Erythroblast (primary cell): ENCODE data around the gene EPS8.

ENCODE experiments used
- DNase-seq, 2 experiments: peaks; one replicate each; lab custom pipeline; 2025; lab: John Stamatoyannopoulos, UW
- GATA1 ChIP-seq: IDR thresholded peaks from 2 replicates; pipeline ENCODE4 v1.6.1; 2011; ENCODE audit warnings: low read depth, mild to moderate bottlenecking, control low read depth, low read length, moderate library complexity
- POLR2A ChIP-seq: IDR thresholded peaks from 2 replicates; pipeline ENCODE4 v1.6.1; 2011; ENCODE audit warnings: mild to moderate bottlenecking, low read length

The EPS8 gene

DNA sequence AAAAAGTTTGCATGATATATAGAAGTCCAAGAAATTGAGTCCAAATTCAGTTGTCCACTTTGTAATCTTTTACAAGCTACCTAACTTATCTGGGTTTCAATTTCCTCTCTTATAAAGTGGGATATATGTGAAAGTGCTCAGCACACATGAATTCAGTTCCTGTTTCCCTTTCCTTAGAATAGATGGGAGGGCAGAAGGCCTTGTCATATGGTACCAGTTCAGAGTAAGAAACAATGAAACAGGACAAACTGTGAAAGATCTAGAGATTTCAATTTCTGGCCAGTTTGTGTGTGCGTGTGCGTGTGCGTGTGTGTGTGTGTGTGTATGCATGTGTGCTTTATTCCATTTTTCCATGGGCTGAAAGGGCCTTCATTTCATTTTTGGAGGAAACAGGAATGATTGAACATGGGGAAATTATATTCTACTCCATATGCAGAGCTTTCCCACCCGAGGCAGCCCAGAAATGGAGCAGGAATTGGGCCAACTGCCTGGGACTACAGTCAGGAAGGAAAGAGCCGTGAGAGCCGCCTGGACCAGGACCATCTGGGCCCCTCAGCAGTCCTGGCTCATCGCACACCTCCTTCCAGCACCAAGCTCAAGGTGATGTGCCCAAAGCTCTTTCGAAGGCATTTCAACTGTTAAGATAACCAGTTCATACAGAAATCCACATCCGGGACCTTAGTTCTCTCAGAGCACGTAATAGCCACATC, 183.2 kb downstream of the EPS8 start:
- no peak for TF ChIP-seq GATA1
- TF ChIP-seq POLR2A: no peak
- DNase-seq: no peak

DNA sequence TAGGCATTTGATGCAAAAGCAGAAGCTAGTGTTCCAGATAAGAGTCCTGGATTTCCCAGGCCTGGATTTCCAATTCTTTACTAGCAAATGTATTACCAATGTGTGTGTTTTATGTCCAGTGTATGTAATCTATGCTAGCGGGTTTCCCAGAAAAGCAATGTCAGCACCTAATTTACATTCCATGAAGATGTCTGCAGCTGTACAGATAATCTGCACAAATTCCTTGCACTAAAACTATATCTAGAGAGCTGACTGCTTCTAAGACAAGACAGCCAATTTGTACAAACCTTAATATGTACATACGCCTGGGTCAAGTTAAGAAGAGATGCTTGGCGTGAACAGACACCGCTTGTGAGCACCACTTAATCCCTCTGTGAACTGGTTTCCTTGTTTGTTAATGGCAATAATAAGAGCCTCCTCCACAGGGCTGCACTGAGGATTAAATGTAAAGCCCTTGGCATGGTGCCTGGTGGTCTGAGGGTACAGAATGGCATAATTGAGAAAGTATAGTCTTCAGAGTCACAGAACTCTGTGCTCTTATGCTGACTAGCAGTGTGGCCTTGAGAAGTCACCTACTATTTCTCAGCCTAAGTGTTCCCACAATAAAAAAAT, 185.6 kb downstream of the EPS8 start:
- TF ChIP-seq POLR2A: no peak
- TF ChIP-seq GATA1: no peak
- DNase-seq: peak; percentile 5 to 18

DNA sequence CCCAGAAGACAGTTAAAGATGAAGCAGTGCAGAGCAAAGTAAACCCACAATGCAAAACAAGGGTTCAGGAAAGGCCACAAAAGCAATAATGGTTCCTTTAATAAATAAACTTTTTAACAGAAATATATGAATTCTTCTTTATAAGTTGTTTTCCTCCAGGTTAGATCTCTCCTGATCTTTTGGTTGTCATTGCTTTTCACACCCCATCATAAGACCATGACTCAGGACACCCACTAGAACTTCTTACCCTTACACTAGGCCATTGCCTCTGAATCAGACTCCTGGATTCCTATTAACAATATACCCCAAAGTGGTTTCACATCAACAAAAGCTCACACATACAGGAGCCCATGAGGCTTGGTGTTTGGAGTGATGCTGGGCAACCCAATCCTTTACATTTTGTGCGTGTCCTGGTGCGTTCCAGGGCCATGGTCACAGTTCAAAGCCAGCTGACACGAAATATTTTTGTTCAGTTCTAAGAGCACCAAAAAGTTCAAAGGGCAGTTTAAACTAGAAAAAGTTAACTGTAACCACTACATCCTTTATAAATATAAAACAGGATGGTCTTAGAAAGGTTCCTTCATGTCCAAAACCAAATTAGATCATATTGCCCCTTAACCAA, 187.0 kb downstream of the EPS8 start:
- no peak for DNase-seq
- TF ChIP-seq POLR2A: no peak
- TF ChIP-seq GATA1: no peak

DNA sequence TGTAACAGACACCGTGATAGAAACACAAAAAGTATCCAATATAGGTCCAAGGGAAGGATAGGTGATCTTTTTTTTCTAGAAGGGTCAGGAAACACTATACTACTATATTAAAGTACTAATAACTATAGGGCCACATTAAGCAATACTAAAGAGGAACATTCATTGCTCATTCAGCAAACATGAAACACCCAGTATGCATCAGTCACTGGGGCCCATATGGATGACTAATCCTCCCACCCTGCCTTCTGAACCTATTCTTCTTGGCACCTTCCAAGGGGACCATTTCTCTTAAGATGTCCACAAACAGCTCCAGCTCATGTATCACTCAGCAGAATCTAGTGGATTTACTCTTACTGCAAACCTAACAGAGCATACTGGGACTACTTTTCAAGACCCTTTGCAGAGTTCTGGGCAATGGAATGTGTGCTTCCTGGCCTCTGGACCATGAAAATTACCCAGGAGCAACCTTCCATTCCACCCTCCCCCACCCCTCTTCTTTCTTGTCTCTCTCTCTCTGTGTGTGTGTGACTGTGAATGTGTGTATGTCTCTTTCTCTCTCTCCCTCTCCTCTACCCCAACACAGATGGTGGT, 187.9 kb downstream of the EPS8 start:
- DNase-seq: peak in 1 of 2 experiments; percentile 39
- TF ChIP-seq GATA1 (no peak), POLR2A (no peak)

DNA sequence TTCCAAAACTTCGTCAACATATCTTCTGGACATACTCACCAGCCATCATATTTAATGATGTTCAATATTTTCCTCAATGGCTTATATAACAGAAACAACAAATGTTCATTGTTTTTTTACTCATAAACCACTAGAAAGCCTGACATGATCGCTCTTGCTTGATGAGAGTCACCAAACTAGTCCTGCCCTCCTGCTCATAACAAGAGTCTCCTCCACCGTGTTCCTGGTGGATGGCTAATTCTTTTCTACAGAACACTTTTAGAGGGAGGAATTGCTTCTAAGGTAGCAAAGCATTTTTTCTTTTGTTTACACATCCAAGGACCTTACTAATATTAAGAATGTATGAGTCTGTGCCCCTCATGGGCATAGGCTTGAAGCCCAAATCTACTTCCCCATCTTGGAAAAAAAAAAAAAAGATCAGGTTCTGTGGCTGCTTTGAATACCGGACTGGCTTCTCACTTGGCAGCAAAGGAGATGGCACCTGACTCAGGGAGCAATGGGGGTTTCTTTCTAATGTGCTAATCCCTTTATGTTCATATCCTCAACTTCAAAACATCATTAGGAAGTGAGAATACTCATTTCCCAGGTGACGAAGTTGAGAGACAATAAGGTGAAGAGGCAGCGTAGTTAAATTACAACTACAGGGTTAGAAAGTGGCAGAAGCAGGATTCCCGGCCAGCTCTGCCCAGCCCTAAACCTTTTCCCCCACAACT, 188.8 kb downstream of the EPS8 start:
- no peak for TF ChIP-seq GATA1
- TF ChIP-seq POLR2A: no peak
- no peak for DNase-seq

DNA sequence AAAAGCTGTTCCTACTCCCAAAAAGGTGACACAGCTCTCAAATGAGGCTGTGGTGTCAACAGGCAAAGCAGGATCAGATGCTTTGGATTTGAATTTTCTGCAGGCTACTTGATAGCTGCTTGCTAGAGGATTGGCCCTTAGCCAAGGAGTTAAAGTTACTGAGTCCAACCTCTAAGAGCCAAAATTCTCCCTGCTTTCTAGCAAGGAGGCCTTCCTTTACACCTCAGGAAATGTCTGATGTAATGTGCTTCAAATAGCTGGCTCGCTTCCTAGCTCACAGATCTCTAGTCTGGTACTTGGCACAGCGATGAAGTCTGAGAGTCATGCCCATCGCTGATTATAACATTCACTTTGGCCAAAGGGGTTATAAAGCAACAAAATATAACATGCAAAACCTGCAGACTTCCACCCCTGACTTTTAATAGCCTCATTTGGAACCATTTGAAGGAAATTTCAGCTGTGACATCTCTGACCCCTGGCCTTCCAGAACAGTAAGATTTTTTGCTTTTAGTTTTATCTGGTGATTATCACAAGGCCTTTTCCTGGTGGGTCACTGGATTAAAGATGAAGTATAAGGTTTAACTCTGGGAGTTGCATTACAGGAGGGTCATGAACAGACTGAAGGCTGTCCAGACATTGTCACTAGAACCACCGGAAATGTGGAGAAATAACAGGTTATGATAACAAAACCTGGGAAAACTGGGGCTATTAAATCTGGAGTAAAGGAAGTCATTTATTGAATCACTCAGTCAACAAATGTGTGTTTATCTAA, 189.7 kb downstream of the EPS8 start:
- peak; percentile 13 to 52 for DNase-seq
- no peak for TF ChIP-seq POLR2A
- TF ChIP-seq GATA1: no peak

DNA sequence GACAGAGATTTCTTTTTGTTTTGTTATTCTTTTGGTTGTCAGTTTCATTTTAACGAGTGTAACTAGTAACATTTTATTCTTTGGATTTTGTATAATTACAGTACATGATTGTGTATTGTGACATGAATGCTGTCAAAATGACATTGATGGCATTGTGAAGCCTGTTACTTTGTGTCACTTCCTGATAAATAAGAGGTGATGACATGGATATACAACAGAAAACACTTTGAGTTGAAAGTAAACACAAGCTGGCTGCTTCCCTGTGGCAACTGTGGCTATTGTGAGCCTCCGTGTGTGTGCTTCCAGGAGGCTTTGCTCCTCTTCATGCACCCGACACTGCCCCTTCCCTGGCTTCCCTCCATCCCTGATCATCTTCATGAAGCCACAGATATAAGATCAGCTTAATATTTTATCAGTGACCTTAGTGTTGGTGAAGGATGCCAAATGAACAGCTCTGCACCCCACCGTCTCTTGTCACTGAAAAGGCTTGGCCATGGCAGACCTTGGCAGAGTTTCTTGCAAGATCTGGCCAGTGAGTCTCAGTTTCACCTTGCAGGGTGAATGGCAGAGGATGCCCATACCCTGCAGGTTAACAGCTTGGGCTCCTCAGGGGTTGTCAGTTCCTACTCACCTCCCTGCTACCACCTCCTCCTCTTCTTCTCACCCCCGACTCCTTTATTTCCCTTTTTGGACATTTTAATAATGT, 191.9 kb downstream of the EPS8 start:
- no peak for DNase-seq
- TF ChIP-seq POLR2A: no peak
- TF ChIP-seq GATA1: no peak

DNA sequence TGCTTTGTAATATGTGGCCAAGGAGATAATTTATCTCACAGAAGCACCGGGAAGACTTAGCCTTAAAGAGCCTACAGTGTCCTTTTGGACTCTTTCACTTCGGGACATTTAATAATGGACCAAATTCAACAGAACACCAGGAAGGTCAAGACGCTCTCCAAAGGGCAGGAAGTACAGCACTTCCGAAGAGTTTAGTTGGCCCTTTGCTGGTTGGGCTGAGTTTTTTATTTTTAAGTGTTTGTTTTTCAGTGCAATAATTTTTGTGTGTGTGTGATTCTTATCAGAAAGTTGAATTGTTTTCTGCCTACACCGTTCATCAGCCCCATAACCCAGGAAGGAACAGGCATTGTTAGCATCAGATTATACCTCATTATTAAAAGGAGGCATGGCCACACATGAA, 193.0 kb downstream of the EPS8 start:
- TF ChIP-seq POLR2A (no peak), GATA1 (no peak)

DNA sequence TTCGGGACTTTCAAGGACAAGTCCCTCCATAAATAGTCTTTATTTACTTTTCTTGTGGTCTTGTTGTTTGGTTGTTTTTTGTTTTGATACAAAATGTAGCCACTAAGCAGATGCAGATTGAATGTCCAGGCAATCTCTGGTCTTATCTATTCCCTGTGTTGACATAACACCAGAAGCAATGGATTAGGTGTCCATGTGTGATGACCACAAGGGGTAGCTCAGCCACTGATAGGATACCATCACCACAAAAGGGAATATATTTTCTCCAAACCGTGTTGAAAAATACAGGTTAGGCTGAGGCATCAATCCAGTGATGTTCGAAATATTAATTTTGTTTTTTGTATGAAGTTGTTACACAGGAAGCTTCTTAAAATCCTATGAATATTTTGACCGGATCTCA, 196.3 kb downstream of the EPS8 start:
- no peak for TF ChIP-seq POLR2A
- no peak for TF ChIP-seq GATA1
- DNase-seq: no peak

More for the DNA sequence above, 193.0 kb downstream of the EPS8 start:
- no peak for DNase-seq

DNA sequence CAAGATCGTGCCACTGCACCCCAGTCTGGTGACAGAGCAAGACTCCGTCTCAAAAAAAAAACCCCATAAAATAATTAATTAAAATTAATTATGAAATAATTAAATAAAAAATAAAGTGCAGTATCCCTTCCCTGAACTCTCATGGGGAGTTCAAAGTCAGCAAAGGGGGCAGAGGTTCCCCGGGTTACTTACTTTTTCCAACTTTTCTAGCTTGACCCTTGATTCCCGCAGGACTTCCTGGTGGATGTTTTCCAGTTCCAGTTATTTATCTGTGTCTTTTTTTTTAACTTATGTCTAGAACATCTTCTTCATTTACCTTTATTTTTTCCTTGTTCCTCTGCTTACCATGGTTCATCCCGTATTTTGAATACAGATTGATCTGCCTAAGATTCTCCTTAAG, 197.4 kb downstream of the EPS8 start:
- TF ChIP-seq GATA1 (no peak), POLR2A (no peak)
- DNase-seq: no peak

DNA sequence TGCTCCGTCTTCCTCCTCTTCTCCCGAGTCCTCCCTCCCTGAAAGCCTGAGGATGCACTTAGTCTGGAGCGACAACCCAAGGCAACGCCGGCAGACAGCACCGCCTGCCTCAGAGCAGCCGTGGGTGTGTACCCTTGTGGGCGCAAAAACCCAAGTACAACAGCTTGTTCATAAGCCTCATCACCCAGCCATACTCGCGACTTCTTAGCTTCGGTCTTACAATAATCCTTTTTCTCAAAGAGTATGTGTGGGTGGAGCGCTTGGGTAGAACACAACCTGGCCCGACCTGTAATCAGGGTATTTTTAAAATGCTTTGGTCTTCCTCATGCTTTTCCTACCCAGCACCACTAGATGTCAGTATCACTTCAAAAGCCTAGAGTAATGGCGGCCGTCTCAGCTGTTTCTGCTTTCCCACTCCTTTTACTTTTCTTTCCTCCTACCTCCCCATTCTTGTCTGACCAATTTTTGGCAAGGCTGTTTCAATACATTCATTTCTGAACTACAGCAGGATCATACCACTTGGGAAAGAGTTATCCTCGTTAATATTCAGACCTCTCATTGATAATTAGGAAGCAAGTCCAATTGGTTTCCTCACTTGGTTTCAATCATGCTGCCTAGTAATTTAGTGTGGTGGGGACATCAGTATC, 198.9 kb downstream of the EPS8 start:
- peak; percentile 72 to 84 for DNase-seq
- TF ChIP-seq POLR2A (no peak), GATA1 (no peak)
